Activated B cell treated with CpG ODN at 0.5 μM for 24 hours (primary cell): Measurements from ENCODE around the gene SRRM4. TPM values are rescaled to one million over a fixed set of nuclear protein-coding genes. Genes with fewer than 3 reads are reported as not detected.

Experiments
- ATAC-seq: fragments of 200-7000 bp; cut with Tn5 transposase; one replicate; pipeline ENCODE4 v1.10.0; 2021; ENCODE audit warnings: low read depth, mild to moderate bottlenecking, moderate library complexity
- CTCF ChIA-PET: fragments of 350-600 bp; sonication (Branson Sonifier 250); formaldehyde crosslinking; loops from one replicate; lab custom pipeline; 2021; ENCODE audit warnings: antibody characterized with exemption; lab: Charles Lee
- POLR2A ChIA-PET: fragments of 350-600 bp; sonication (Branson Sonifier 250); formaldehyde crosslinking; loops from one replicate; lab custom pipeline; 2021; ENCODE audit warnings: antibody characterized with exemption; lab: Charles Lee
- DNase-seq: peaks from one replicate; pipeline ENCODE4 v3.0.0; 2022
- H3K27ac Mint-ChIP-seq: one replicate; pipeline ENCODE4 v1.8.0; 2020; ENCODE audit warnings: mixed read lengths
- H3K27me3 Mint-ChIP-seq: one replicate; pipeline ENCODE4 v1.8.0; 2021; ENCODE audit warnings: mixed read lengths
- H3K36me3 Mint-ChIP-seq: one replicate; pipeline ENCODE4 v1.8.0; 2021; ENCODE audit warnings: low read depth, mixed read lengths
- H3K4me1 Mint-ChIP-seq: one replicate; pipeline ENCODE4 v1.8.0; 2021; ENCODE audit warnings: mixed read lengths
- H3K4me3 Mint-ChIP-seq: one replicate; pipeline ENCODE4 v1.8.0; 2020; ENCODE audit warnings: mild to moderate bottlenecking, mixed read lengths
- H3K9me3 Mint-ChIP-seq: one replicate; pipeline ENCODE4 v1.8.0; 2020; ENCODE audit warnings: mixed read lengths
- CTCF ChIP-seq: fragments of 200-600 bp; IDR thresholded peaks from one replicate; pipeline ENCODE4 v1.8.0; 2022; ENCODE audit warnings: antibody characterized with exemption, mild to moderate bottlenecking
- intact Hi-C: fragments of 100-400 bp; cut with micrococcal nuclease; formaldehyde crosslinking; loops from one replicate; pipeline ENCODE4 v1.15.1; 2024
- total RNA-seq: library from RNA; stranded (reverse); gene quantifications from 2 replicates; pipeline ENCODE4 v1.2.3, GENCODE V29; 2022

SRRM4 gene
- total RNA-seq, 1 donor from 2014 or later: not detected

DNA sequence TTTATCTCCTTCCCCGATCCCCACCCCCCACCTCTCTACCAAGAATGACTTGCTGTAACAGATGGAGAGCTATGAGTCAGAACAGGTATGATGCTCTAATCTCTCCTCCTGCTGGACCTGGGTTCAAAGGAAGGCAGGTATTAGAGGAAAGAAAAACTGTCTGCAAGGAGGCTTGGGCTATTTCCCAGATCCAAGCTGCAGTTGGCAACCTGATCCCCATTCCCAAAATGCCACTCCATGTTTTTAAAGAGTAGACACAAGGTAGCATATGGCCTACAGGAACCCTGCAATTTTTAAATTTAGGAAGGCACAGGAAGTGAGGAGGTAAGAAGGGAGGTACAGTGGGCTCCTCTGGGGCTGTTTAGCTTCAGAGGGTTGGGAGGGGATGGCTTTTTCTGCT is 33.0 kb downstream of the SRRM4 start:
- no peaks in the 10 kb centered on the region for H3K36me3 Mint-ChIP-seq
- ATAC-seq: no peak
- H3K27me3 Mint-ChIP-seq: peaks cover 25% of the 10 kb centered on the region
- H3K4me1 Mint-ChIP-seq: no peaks in the 10 kb centered on the region
- no peak overlapping the region for H3K27ac Mint-ChIP-seq
- no peak overlapping the region for H3K4me3 Mint-ChIP-seq
- no peak for TF ChIP-seq CTCF
- DNase-seq: no peak
- intact Hi-C loops: no loop called here
- H3K9me3 Mint-ChIP-seq: peaks cover 9% of the 10 kb centered on the region
- ChIA-PET POLR2A (no interaction called here), CTCF (no interaction called here)

DNA sequence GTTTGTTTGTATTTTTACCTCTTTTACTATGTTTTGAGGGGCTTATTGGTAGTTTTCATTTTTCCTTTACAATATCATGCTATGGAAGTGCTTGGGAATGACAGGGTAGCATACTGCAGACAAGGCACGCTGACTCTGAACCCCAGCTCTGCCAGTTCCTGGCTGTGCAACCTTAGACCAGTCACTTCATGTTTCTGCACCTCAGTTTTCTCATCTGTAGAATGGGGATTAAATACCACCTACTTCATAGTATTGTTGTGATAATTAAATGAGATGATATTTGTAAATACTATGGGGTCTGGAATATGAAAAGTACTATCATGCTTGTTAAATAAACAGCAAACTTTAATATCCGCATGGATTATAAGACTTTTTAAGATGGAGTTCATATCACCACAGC is 35.4 kb downstream of the SRRM4 start:
- DNase-seq (no peak), ATAC-seq (no peak)
- ChIA-PET POLR2A (no interaction called here), CTCF (no interaction called here)
- TF ChIP-seq CTCF: no peak
- Mint-ChIP-seq H3K9me3 (peaks cover 4% of the 10 kb centered on the region), H3K4me3 (no peak overlapping the region), H3K4me1 (no peaks in the 10 kb centered on the region), H3K36me3 (no peaks in the 10 kb centered on the region), H3K27me3 (peaks cover 20% of the 10 kb centered on the region), H3K27ac (no peak overlapping the region)
- intact Hi-C loops: no loop called here

DNA sequence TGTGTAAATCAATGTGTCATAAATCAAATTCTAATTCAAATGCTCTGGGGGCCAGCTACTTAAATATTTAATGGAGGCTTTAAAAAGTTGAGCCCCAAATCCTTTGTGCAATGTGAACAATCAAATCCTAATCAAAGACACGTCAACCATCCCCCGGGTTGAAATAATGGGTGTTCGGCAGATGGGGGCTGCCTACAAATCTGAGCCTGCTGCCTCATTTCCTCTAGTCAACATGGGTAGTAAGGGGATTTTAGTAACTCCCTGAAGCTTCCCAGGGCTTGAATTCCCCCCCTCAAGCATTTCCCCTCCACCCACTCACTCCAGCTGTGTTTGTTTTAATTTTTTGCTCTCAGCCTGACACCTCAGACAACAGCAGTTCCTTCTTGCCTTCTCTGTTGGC is 37.8 kb downstream of the SRRM4 start:
- TF ChIP-seq CTCF: no peak
- H3K36me3 Mint-ChIP-seq: no peaks in the 10 kb centered on the region

GRCh38 chr12:119020406-119021360 is 39.3 kb downstream of the SRRM4 start:
- Mint-ChIP-seq H3K4me1 (no peaks in the 10 kb centered on the region), H3K9me3 (peaks cover 5% of the 10 kb centered on the region), H3K4me3 (no peak overlapping the region), H3K36me3 (no peaks in the 10 kb centered on the region), H3K27me3 (peaks cover 12% of the 10 kb centered on the region), H3K27ac (no peak overlapping the region)
- intact Hi-C loops: no loop called here
- DNase-seq: no peak
- ATAC-seq: no peak
- ChIA-PET POLR2A (no interaction called here), CTCF (no interaction called here)
- no peak for TF ChIP-seq CTCF

More for the DNA sequence above, 37.8 kb downstream of the SRRM4 start:
- H3K27ac Mint-ChIP-seq: no peak overlapping the region
- H3K4me3 Mint-ChIP-seq: no peak overlapping the region
- H3K9me3 Mint-ChIP-seq: peaks cover 5% of the 10 kb centered on the region
- peaks cover 12% of the 10 kb centered on the region for H3K27me3 Mint-ChIP-seq
- ChIA-PET POLR2A (no interaction called here), CTCF (no interaction called here)
- DNase-seq (no peak), ATAC-seq (no peak)
- no peaks in the 10 kb centered on the region for H3K4me1 Mint-ChIP-seq
- intact Hi-C loops: no loop called here

DNA sequence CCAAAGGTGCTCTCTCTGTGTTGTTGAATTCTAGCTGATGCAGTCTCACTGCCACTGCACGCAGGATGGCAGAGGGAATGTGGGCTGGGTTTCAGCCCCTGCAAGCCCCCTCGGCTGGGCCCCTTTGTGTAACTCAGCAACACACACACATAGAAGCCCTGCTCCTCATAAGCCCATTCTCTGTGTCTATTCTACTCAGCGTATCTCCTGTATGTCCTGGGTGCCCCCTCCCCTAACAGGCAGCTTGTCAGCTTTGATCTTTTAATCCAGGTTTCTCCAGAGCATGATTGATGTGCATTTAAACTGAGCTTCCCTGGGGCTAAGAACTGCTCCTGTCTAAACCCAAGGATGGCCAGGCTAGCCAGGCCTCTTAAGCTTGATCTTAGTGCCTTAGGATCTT is 43.0 kb downstream of the SRRM4 start:
- POLR2A ChIA-PET: no interaction called here

More for the DNA sequence above, 43.0 kb downstream of the SRRM4 start:
- no peak for TF ChIP-seq CTCF
- H3K27ac Mint-ChIP-seq: no peak overlapping the region
- intact Hi-C loops: no loop called here
- no peak for DNase-seq
- ATAC-seq: no peak
- H3K4me3 Mint-ChIP-seq: no peak overlapping the region
- H3K9me3 Mint-ChIP-seq: peaks cover 5% of the 10 kb centered on the region
- H3K4me1 Mint-ChIP-seq: no peaks in the 10 kb centered on the region
- H3K27me3 Mint-ChIP-seq: peaks cover 3% of the 10 kb centered on the region
- no peaks in the 10 kb centered on the region for H3K36me3 Mint-ChIP-seq
- CTCF ChIA-PET: no interaction called here
